HG02973 (cell line): ENCODE results near the gene NFS1.
"Not testable (repeated sequence)": the region's sequence is repeated elsewhere in the genome, so short reads cannot be mapped to it uniquely, and the experiment has no call there.

Experiments
- ATAC-seq: cut with Tn5 transposase; IDR thresholded peaks from one replicate; pipeline ENCODE4 v1.9.1; 2021; ENCODE audit warnings: moderate library complexity; ENCODE audit not compliant: unreplicated experiment

NFS1 gene

DNA sequence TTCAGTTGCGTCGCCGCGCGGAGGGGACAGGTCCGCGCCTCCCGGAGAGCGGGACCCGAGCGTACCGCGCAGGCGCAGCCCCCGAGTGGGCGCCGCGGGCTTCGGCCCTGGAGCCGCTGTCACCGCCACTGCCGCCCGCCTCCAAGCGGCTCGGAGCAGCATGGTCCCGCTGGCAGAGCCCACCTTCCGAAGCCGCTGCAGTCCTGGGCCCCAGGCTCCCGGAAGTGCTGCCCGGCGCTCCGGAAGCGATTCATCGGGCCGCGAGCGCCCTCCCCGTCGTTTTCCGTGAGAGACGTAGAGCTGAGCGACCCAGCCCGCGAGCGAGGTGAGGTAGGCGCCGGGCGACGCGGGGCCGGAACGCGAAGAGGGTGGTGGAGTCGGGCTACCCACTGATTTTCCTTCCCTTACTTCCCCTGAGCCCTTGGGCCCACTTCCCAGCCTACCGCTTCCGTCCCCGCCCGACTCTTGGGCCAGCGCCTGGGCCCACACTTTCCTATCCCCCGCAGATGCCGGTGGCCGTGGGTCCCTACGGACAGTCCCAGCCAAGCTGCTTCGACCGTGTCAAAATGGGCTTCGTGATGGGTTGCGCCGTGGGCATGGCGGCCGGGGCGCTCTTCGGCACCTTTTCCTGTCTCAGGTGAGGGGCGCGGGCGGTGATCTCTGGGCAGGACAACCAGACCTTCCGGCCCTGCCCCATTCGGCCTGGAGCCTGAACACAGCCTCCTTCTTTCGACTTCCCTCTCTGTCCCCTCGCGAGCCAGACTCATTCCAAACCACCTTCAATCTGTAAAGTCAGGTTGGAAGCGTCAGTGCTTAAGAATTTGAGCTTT, at the start of gene NFS1, which contains the start of gene ROMO1:
Gene NFS1, minus strand, starts transcription at position 226 of the 830 bp plus-strand sequence. Its CDS starts 64 bp downstream, at position 162.
Gene ROMO1, plus strand, starts transcription at position 279 of the 830 bp plus-strand sequence. Its CDS starts 228 bp downstream, at position 507.
- ATAC-seq, result peak; percentile 65

DNA sequence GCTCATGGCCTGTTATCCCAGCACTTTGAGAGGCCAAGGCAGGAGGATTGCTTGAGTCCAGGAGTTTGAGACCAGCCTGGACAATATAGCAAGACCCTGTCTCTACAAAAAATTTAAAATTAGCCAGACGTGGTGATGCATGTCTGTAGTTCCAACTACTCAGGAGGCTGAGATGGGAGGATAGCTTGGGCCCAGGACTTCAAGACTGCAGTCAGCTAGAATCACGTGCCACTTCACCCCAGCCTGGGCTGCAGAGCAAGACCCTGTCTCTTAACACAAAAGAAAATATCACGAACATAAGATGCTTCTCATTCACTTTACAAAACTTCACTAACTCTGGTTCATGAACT, 45.3 kb upstream of the NFS1 start:
- not testable (repeated sequence) for ATAC-seq

GRCh38 chr20:35743693-35744491, 44.7 kb upstream of the NFS1 start:
- ATAC-seq, result no peak

DNA sequence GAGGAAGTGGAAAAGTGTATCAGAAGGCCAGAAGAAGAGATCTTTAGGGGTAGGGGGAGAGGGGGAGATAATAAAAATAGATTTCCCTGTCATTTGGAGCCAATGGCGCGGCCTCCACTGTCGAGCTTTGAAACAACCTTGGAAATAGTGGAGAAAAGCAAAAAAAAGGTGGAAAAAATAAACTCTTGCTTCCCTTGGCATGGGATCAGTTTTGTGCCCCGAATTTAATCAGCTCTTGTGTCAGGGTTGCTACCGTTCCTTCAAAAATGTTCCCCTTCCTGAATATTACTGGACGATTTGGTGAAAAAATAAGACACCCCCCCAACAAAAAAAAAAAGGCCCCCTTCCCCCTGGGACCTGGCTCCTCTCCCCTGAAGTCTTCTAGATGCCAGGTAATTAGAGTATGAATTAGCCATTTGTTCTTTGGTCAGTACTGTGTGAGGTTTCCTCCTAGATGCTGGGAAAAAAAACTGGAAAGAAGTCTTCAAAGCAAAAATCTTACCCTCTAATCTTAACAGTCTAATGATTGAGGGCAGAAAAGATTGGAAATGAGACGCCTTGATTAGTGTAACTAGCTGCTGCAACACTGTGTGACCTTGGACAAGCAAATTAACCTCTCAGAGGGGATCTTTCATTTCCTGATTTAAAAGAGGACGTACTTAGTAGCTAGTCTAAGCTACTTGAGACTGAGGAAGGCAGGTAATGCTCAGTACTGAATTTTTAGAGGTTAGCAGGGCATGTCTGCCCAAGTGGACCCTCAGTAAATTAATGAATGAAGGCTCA, 43.8 kb upstream of the NFS1 start:
- no peak for ATAC-seq

DNA sequence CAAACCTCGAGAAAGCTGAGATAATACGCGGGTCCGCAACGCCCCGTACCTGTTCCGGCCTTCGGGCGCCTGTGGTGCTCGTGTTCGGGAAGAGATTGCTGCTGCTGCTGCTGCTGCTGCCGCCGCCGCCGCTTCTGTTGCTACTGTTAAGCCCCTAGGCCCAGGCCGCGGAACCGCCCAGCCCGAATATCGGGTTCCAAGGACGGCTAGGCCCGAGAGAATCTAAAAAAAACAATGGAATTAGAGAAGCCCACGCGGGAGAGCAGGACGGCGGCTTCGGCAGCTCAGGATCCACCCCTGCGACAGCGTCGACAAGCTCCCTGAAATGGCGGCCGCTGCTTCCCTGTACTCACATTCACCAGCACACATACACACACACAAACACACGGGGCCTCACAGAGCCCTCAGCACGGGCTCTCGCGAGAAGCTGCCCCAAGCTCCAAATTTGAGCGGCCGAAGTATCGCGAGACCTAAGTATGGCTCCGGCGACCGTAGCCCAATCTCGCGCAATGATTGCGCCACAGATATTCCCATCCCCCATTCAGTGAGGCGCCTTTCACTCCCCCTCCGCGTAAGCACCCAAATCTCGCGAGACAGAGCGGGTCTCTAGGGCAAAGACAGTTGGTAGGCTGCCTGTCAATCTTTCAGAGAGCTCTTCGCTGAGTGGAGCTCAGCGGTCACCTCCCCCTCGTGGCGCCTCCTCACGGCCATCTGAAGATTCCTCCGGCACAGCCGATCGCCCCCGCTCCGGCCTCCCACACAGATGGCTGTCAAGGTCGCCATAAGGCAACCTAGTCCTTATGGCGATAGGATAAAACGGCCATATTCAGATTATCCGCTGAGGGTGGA, 43.0 kb upstream of the NFS1 start, which contains the start of gene RBM39:
Gene RBM39, minus strand, starts transcription at position 369 of the 849 bp plus-strand sequence. CDS start 1,386 bp downstream, outside the sequence.
- ATAC-seq, result peak; percentile 83

- no peak for ATAC-seq
Observed at GRCh38 chr20:35739294-35740163, 40.4 kb upstream of the NFS1 start.

DNA sequence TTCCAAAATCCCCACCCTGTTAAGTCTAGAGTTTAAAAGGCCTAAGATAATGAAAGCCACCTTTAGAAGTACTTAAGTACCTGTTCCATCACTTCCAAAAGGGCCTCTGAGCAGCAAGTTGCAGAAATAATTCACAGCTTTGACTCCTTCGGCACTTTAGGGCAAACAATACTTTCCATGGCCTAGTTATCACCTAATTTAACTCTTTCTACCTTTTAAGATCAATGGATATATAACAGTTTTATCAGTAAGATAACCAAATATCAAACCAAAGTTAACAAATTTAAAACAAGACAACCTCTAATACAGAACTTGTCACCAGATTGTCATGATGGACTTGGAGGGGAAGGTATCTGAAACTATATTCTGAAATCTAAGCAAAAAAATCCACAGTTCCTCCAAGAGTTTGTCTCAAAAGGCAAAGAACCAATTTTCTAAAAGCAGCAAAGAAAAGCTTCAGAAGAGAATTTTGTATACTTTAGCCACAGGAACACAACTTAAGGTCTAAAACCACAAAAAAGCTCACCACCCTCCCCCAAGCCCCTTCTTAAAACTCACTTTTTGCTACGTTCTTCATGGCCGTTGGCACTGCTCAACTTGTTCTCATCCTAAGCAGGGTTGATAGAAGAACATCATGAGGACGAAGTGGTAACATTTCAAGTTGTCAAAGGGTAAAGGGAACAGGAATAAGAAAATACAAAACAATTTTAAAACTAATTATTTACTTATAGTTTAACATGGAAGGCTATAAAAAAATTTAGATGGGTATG, 39.4 kb upstream of the NFS1 start:
- no peak for ATAC-seq

GRCh38 chr20:35737865-35738333, 38.7 kb upstream of the NFS1 start:
- no peak for ATAC-seq

DNA sequence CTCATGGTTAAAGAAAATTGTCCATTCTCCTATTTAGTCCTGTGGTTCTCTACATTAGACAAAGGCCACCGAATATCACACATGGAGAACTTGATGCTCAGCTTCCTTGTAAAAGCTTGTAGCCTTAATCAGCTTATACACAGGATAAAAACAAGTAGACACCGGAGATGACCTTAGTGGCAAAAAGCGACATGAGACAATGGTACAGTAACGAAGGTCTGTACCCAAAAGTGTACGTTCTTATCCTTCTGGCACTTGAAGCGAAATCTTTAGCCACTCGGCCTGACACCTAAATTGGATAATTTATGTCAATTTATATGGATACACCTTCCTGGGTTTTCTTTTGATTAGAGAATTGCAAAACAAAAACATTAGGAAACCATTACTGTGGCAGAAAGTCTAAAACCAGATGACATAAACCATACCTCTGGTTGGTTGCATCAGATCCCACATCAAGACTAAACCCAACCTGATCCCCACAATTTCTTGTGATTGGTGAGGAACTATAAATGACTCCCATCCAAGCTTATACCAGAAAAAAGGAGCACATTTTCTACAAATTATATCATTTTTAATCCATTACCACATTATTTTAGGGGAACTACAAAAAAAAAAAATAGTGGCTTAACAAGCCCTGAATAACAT, 36.8 kb upstream of the NFS1 start:
- no peak for ATAC-seq

DNA sequence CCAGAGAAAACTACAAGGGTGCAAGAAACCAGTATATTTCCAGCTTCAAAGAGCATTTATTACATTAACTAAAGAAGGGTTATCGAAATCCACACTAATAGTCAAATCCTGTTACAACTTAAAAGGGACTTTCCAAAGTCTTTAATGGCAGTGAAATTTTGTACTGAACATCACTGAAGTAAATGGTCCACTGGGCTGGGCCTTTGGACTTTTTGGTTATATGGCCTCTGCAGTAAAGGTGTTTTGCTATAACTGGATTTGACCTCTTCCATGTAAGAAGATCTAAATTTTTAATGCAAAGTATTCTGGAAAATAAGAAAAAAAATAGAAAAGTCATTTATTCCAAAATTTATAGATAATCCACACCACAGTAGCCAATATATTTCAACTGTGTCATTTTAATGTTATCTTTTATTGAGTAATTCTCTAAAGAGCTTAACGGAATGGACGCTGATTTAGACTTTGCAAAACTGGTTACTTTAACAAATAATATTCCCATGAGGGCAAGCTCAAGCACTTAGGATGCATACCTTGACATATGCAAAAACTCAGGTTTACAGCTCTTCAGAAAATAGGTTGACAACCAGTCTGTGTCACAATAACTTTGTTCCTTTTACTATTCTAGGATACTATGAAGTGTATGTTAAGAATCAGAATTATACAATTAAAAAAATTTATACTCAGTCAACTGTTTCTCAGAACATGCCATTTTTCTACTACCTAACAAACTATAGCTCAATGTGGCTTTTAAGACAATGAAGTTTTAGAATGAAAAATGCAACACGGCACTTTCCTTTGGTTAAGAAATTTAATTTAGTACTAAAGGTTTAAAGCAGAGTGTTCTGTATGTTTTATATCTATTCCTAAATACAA, 35.9 kb upstream of the NFS1 start:
- no peak for ATAC-seq

- no peak for ATAC-seq
Observed at GRCh38 chr20:35734374-35734773, 35.2 kb upstream of the NFS1 start.

GRCh38 chr20:35732644-35732982, 33.5 kb upstream of the NFS1 start:
- ATAC-seq, result no peak

GRCh38 chr20:35731862-35732643, 32.9 kb upstream of the NFS1 start:
- ATAC-seq, result no peak

GRCh38 chr20:35731469-35731788, 32.3 kb upstream of the NFS1 start:
- ATAC-seq, result no peak

- ATAC-seq, result no peak
Observed at GRCh38 chr20:35730583-35731468, 31.7 kb upstream of the NFS1 start.
